Measurements from ENCODE around the gene MRTFA.

Gene MRTFA

GRCh38 chr22:40426594-40427333, 209.8 kb downstream of the MRTFA start:
- DNase-seq (ENCODE audit: low read depth) = no peak

DNA sequence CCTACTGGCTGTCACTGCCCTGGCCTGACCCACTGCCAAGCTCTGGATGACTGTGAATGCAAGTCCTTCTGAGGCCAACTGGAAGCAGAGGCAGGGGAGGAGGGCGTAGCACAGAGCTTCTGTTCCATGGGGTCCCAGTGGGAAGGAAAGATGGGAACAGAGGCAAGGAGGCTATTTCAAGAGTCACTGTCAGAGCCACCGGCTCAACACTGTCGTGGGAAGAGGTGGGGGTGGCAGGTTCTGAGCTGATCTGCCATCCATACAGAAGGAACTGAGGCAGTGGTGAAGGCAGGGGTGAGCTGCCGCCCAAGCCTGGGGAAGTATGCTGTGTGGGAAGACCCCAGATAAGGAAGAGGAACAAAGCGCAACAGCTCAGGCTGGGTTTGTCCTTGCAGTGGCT, 211.4 kb downstream of the MRTFA start:
- DNase-seq (ENCODE audit: low read depth) = no peak

DNA sequence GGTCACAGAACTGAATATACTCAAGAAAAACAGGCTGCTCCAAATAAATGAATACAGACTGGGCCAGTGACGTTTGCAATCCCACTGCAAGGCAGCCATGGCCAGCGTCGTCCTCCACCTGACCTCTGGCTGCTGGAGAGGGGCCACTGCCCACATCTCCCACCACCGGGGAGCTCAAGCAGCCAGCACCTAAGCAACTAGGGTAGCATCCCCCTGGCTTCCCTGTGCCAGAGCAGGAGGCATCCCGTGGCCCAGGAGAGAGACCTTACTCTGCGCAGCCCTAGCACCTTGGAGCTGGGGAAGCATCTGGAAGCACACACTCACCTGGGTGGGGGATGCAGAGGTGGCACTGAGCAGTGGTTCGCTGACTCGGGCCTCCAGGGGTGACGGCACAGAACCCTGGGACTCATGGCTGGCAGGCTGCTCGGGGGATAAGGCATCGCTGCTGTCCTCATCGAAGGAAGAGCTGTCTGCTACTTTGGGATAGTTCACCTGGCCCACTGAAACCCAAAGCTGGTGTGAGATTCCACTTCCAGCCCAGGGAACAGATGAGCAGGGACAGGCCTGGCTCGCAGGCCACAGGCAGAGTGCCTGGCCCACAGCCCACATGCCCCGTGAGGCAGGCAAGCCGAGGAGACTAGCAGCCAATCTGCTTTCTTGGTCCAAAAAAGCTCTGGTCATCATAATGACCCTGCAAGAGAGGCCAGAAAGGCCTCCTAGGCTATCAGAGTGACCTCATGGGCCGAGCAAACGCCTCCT, 212.5 kb downstream of the MRTFA start:
- no peak for DNase-seq (ENCODE audit: low read depth)

- DNase-seq (ENCODE audit: low read depth) = no peak
Measured at GRCh38 chr22:40423310-40423688, 213.2 kb downstream of the MRTFA start.

GRCh38 chr22:40422558-40423309, 213.8 kb downstream of the MRTFA start:
- no peak for DNase-seq (ENCODE audit: low read depth)

DNA sequence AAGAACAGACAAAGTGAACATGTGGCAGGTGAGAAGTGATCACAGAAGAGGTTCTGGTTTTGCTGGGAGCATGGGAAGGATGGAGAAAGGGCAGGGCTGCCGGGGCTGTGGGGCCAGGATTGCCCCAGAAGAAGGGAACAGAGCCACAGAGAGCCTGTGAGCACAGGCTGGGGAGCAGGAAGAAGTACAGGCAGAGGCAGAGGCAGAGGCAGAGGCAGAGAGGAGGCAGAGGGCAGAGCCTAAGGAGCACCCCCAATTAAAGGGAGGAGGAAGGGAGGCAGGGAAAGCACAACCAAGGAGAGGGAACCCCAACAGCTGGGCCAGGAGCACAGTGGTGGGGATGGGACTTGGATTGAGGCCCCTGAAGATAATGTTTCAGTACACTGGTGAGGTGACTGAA, 214.6 kb downstream of the MRTFA start:
- DNase-seq (ENCODE audit: low read depth) = no peak

GRCh38 chr22:40421082-40421350, 215.5 kb downstream of the MRTFA start:
- DNase-seq (ENCODE audit: low read depth) = no peak

GRCh38 chr22:40420341-40421081, 216.0 kb downstream of the MRTFA start:
- no peak for DNase-seq (ENCODE audit: low read depth)

DNA sequence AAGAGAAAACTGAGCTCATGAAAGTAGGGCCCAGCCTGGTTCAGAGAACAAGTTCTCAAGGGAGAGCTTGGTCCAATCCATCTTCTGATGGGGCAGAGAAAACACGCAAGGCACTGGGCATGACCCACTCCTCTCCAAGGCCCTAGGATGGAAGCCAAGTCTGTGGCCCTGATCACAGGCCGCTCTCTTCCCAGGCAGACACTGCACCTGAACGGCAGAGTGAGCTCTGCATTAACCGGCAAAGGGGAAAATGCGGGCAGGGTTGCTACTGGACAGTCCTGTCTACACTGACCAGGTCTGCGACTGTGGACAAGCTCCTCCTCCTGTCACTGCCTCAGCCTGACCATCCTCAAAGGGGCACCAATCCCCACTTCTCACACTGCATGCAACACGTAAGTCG, 216.8 kb downstream of the MRTFA start:
- DNase-seq (ENCODE audit: low read depth) = no peak

- no peak for DNase-seq (ENCODE audit: low read depth)
Measured at GRCh38 chr22:40418366-40419201, 217.9 kb downstream of the MRTFA start.

- DNase-seq (ENCODE audit: low read depth) = no peak
Measured at GRCh38 chr22:40417881-40418280, 218.6 kb downstream of the MRTFA start.

DNA sequence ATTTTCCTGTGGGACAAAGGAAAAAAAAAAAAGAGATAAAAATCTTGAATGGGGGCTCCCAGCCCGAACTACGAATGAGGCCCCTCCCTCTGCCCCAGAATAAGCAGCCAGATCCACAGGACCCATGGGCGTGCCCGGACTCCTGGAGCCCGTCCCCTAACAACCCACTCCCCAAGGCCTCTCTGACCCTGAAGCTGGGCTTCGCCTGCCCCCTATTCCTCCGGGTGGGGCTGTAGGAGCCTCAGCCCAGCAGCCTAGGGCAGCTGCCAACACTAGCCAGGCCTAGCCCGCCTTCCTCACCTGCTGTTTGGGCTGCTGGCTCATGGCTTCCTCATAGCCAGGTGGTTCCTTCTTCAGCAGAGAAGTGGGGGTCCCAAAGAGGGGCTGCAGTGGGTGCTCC, 219.5 kb downstream of the MRTFA start:
- no peak for DNase-seq (ENCODE audit: low read depth)

DNA sequence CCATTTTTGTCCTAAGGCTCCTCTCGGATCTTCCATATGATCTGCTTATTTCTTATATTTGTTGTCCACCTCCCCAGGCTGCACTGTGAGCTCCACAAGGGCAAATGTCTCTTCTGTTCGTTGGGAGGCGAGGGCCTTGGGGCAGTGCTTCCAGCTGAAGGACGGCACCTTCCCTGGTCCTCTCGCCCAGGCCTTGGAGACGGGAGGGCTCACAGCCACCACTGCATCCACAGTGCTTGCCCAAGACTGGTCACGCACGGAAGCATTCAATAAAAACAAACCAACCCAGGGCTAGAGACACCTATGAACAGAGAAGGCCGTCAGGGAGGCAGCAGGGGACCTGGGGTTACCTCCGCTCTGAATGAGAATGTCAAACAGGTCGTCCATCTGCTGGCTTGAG, 219.9 kb downstream of the MRTFA start:
- DNase-seq (ENCODE audit: low read depth) = no peak

GRCh38 chr22:40416267-40416570, 220.3 kb downstream of the MRTFA start:
- no peak for DNase-seq (ENCODE audit: low read depth)

GRCh38 chr22:40415531-40416266, 220.8 kb downstream of the MRTFA start:
- no peak for DNase-seq (ENCODE audit: low read depth)

DNA sequence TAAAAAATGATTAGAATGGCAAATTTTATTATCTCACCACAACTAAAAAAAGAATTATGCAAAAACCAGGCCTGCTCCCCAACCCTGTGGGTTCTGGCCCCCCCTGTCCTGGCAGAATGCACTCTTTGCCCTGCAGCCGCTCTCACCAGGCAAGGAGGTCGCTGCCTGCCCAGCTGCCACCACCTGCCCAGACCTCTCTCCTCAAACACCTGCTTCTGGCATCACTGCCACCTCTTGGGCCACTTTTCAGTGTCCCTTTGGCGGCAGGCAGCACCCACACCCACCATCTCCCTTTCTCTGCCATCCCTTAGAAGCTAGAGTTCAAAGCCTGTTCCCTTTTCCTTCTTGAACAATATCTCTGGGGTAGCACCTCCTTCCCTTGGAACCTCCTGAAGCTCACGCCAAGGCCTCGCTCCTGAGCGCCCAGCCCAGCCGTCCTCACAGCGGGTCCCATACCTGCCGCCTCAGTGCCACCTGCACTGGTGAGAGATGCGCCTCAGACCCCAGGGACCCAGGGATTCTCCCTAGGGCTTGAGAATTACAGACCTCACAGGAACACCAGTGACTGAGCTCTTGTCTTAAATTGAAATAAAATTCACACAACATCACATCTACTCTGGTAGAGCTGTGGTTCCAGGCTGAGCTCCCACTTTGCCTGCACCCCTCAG, 221.5 kb downstream of the MRTFA start:
- no peak for DNase-seq (ENCODE audit: low read depth)

GRCh38 chr22:40414311-40414710, 222.2 kb downstream of the MRTFA start:
- DNase-seq (ENCODE audit: low read depth) = no peak

GRCh38 chr22:40413873-40414272, 222.6 kb downstream of the MRTFA start:
- DNase-seq (ENCODE audit: low read depth) = no peak

- DNase-seq (ENCODE audit: low read depth) = no peak
Measured at GRCh38 chr22:40412441-40412840, 224.1 kb downstream of the MRTFA start.

DNA sequence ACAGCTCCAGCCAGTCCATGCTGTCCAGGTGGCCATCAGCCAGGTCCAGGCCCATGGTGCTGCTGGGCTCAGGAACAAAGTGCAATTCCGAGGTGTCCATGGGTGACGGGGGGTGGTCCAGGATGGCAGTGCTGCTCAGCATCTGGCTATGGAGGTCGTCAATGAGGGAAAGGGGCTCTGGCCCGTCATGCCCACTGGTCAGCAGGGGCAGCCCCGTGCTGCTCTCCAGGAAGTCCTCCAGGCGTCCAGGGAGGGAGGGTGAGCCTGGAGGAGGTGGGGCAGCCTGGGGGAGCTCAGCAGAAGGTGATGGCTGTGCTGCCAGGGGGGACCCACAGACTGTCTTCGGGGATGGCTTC, 225.0 kb downstream of the MRTFA start:
- DNase-seq (ENCODE audit: low read depth) = no peak
